Measurements from ENCODE around the gene LAMA5. TPM values are rescaled to one million over a fixed set of nuclear protein-coding genes. Genes with fewer than 3 reads are reported as not detected.

LAMA5 gene
- total RNA-seq, 6 experiments from 2014 or later = 30.3 to 80.8 (median 47.1) TPM

DNA sequence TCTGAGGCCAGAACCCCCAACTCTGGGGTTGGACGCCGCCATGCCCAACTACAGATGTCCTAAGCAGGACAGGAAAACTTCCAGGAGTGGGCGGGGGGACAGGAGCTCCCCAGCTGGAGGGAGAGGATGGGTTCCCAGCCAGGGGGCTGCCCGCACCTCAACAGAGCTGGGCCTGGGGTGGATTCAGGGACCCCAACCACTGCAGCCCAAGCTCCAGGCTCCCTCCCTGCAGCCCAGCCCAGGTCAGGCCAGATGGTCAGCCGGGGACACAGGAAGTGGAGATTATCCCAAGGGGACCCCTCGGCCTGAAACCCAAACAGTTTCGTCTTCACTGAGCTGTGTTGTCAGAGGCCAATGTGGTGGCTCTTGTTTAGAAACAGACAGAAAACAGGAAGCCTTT is 9.4 kb downstream of the LAMA5 start:
- Histone ChIP-seq H3K27me3 (no peaks in the 10 kb centered on the region), H3K36me3 (no peaks in the 10 kb centered on the region), H3K4me1 (peaks cover 0 to 61% (median 36%) of the 10 kb centered on the region in 4 donors), H3K9me3 (no peaks in the 10 kb centered on the region), H3K4me3 (no peak overlapping the region), H3K27ac (peak overlapping the region; percentile 6 to 66 (median 47))
- DNase-seq (peak in 1 of 3 donors; percentile 20), ATAC-seq (no peak)
- TF ChIP-seq POLR2A (IDR thresholded peaks at IDR 0.05) = no peak
- TF ChIP-seq, protein P1, sequence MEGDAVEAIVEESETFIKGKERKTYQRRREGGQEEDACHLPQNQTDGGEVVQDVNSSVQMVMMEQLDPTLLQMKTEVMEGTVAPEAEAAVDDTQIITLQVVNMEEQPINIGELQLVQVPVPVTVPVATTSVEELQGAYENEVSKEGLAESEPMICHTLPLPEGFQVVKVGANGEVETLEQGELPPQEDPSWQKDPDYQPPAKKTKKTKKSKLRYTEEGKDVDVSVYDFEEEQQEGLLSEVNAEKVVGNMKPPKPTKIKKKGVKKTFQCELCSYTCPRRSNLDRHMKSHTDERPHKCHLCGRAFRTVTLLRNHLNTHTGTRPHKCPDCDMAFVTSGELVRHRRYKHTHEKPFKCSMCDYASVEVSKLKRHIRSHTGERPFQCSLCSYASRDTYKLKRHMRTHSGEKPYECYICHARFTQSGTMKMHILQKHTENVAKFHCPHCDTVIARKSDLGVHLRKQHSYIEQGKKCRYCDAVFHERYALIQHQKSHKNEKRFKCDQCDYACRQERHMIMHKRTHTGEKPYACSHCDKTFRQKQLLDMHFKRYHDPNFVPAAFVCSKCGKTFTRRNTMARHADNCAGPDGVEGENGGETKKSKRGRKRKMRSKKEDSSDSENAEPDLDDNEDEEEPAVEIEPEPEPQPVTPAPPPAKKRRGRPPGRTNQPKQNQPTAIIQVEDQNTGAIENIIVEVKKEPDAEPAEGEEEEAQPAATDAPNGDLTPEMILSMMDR (IDR thresholded peaks at IDR 0.05) = no peak
- intact Hi-C loops (cut with DNase I) = loop anchor here in 1 of 2 donors (10.0 kb wide), 1 partner anchor 53 kb away; the partner anchor contains the start of gene ADRM1
- WGBS (ENCODE audit: insufficient coverage, low coverage, low lambda C conversion rate, missing lambda C conversion rate) = no CpG with 5 or more reads among the region's 7 CpGs

GRCh38 chr20:62357187-62357667 is 9.9 kb downstream of the LAMA5 start:
- DNase-seq (peak; percentile 44 to 78 (median 76)), ATAC-seq (peak in 3 of 4 donors; percentile 0 to 24 (median 2))
- Histone ChIP-seq H3K4me3 (no peak overlapping the region), H3K27ac (peak overlapping the region in 2 of 3 donors; percentile 63 to 66), H3K4me1 (peaks cover 0 to 62% (median 35%) of the 10 kb centered on the region in 4 donors), H3K27me3 (no peaks in the 10 kb centered on the region), H3K9me3 (no peaks in the 10 kb centered on the region), H3K36me3 (no peaks in the 10 kb centered on the region)
- WGBS (ENCODE audit: insufficient coverage, low coverage, low lambda C conversion rate, missing lambda C conversion rate) = 23% methylated on average over 10 of the region's 25 CpGs
- TF ChIP-seq POLR2A (IDR thresholded peaks at IDR 0.05) = no peak
- TF ChIP-seq, protein P1 (IDR thresholded peaks at IDR 0.05) = no peak
- intact Hi-C loops (cut with DNase I) = loop anchor here in 1 of 2 donors (10.0 kb wide), 1 partner anchor 52 kb away; the partner anchor contains the start of gene ADRM1

GRCh38 chr20:62356589-62357186 is 10.4 kb downstream of the LAMA5 start:
- Histone ChIP-seq H3K4me3 (no peak overlapping the region), H3K36me3 (peaks cover 0 to 2% (median 0%) of the 10 kb centered on the region in 4 donors), H3K9me3 (no peaks in the 10 kb centered on the region), H3K27ac (peak overlapping the region in 2 of 3 donors; percentile 63 to 66), H3K27me3 (no peaks in the 10 kb centered on the region), H3K4me1 (peaks cover 0 to 63% (median 32%) of the 10 kb centered on the region in 4 donors)
- 60% methylated on average over 1 of the region's 17 CpGs for WGBS (ENCODE audit: insufficient coverage, low coverage, low lambda C conversion rate, missing lambda C conversion rate)
- intact Hi-C loops (cut with DNase I) = loop anchor here in 1 of 2 donors (10.0 kb wide), 1 partner anchor 52 kb away; the partner anchor contains the start of gene ADRM1
- TF ChIP-seq, protein P1 (IDR thresholded peaks at IDR 0.05) = no peak
- no peak for TF ChIP-seq POLR2A (IDR thresholded peaks at IDR 0.05)
- no peak for ATAC-seq
- peak in 2 of 3 donors; percentile 21 to 54 for DNase-seq

- H3K9me3 ChIP-seq = no peaks in the 10 kb centered on the region
- 21% methylated on average over 11 of the region's 29 CpGs for WGBS (ENCODE audit: insufficient coverage, low coverage, low lambda C conversion rate, missing lambda C conversion rate)
- H3K36me3 ChIP-seq = peaks cover 0 to 6% (median 0%) of the 10 kb centered on the region in 4 donors
- H3K27ac ChIP-seq = peak overlapping the region; percentile 62 to 66 (median 63)
- H3K4me3 ChIP-seq = no peak overlapping the region
- peak in 1 of 3 donors; percentile 34 for DNase-seq
- no peak for ATAC-seq
- H3K4me1 ChIP-seq = peaks cover 0 to 63% (median 32%) of the 10 kb centered on the region in 4 donors
- H3K27me3 ChIP-seq = no peaks in the 10 kb centered on the region
- TF ChIP-seq, protein P1 (IDR thresholded peaks at IDR 0.05) = no peak
- no peak for TF ChIP-seq POLR2A (IDR thresholded peaks at IDR 0.05)
- intact Hi-C loops (cut with DNase I) = loop anchor here in 1 of 2 donors (10.0 kb wide), 1 partner anchor 51 kb away; the partner anchor contains the start of gene ADRM1
Measured at GRCh38 chr20:62355878-62356588, 11.1 kb downstream of the LAMA5 start.

All from right lobe of liver (tissue), 6 donors.